ENCODE results near the gene CACNA1B. TPM values are rescaled to one million over a fixed set of nuclear protein-coding genes. Genes with fewer than 3 reads are reported as not detected.

CACNA1B gene
- total and polyA plus RNA-seq, 2 of the 13 experiments (the other 11 are each of a cell fraction or from before 2014, with no cell fraction given), result under 0.01 to 0.04 TPM

DNA sequence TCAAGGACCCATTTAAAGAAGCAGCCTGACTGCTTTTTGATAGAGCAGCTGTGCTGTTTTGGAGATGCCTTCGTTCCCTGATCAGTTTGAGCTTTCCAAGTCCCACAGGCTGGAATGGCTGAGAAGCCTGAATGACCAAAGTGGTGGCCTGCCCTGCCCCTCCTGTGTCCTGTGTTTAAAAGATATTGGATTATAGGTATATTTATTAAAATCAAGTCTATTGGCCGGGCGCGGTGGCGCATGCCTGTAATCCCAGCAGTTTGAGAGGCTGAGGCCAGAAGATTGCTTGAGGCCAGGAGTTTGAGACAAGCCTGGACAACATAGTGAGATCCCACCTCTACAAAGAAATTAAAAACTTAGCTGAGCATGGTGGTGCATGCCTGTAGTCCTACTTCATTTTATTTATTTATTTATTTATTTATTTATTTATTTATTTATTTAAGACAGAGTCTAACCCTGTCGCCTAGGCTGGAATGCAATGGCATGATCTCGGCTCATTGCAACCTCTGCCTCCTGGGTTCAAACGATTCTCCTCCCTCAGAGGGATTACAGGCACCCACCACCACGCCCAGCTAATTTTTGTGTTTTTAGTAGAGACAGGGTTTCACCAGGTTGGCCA, 87.7 kb downstream of the CACNA1B start:
- intact Hi-C loops (cut with micrococcal nuclease; ENCODE audit: unreplicated experiment) (no loop called here), in situ Hi-C loops (cut with HindIII; ENCODE audit: extremely low pct_ligation_motif_present, low pct_unique_long_range_greater_than_20kb) (no loop called here)
- Histone ChIP-seq H3K79me2 (ENCODE audit: insufficient read depth, low read length) (no peaks in the 10 kb centered on the region), H2AFZ (ENCODE audit: low read length) (no peak overlapping the region), H3K4me1 (ENCODE audit: insufficient read depth, low read length) (peaks cover 1% of the 10 kb centered on the region; the same call in 1 of the 2 replicates), H3K4me3 (replicated peaks in 1 of 3; ENCODE audit: insufficient read depth in 1 of 3, low read depth in 2 of 3, low read length in 3 of 3) (no peak overlapping the region), H3K9ac (ENCODE audit: insufficient read depth, low read depth, low read length) (no peak overlapping the region), H4K20me1 (ENCODE audit: insufficient read depth, low read length) (no peaks in the 10 kb centered on the region), H3K36me3 (replicated peaks in 1 of 2; ENCODE audit: control insufficient read depth in 1 of 2, insufficient read depth in 2 of 2, low read length in 2 of 2) (no peaks in the 10 kb centered on the region), H3K27ac (ENCODE audit: extremely low read length, insufficient read depth, low read length) (no peak overlapping the region), H3K9me3 (ENCODE audit: low read length) (no peaks in the 10 kb centered on the region), H3K4me2 (ENCODE audit: low read depth, low read length) (no peak overlapping the region), H3K27me3 (ENCODE audit: control insufficient read depth in 1 of 2, insufficient read depth in 2 of 2, low read length in 2 of 2) (peaks cover 0 to 4% of the 10 kb centered on the region in 2 experiments; a peak in 2 of 5 replicates)
- ChIA-PET POLR2A (no interaction called here), CTCF (ENCODE audit: low intra/inter-chr PET ratio, low total read pairs) (no interaction called here)
- DNase-seq (ENCODE audit: low spot score) (no peak), ATAC-seq (no peak), FAIRE-seq (no peak)
- no TSS peak for BruUV-seq (replicated peaks)
- no peak for TF ChIP-seq ZBED4 (CRISPR knock-in tag; IDR thresholded peaks at IDR 0.05; ENCODE audit: borderline replicate concordance)
- TF ChIP-seq TFDP2 (CRISPR knock-in tag; IDR thresholded peaks at IDR 0.05), result no peak
- TF ChIP-seq FOXA1 (IDR thresholded peaks at IDR 0.05), result no peak
- TF ChIP-seq FOXA1 (CRISPR knock-in tag; IDR thresholded peaks at IDR 0.05), result no peak
- no peak for TF ChIP-seq NFIB (CRISPR knock-in tag; IDR thresholded peaks at IDR 0.05; ENCODE audit: borderline replicate concordance)
- no peak for TF ChIP-seq CBX1 (IDR thresholded peaks at IDR 0.05; ENCODE audit: low read depth)
- no peak for TF ChIP-seq ZNF839 (CRISPR knock-in tag; IDR thresholded peaks at IDR 0.05; ENCODE audit: borderline replicate concordance)
- TF ChIP-seq SNAPC2 (CRISPR knock-in tag; IDR thresholded peaks at IDR 0.05), result no peak
- no peak for TF ChIP-seq MAFK (conservative IDR thresholded peaks at IDR 0.05 in 1 of 2, IDR thresholded peaks at IDR 0.05 in 1 of 2; ENCODE audit: low read length in 2 of 2)
- TF ChIP-seq GATA4 (IDR thresholded peaks at IDR 0.05; ENCODE audit: borderline replicate concordance, low read depth), result no peak
- no peak for TF ChIP-seq HNRNPL (IDR thresholded peaks at IDR 0.05; ENCODE audit: low read depth, low read length)
- TF ChIP-seq SYNCRIP (IDR thresholded peaks at IDR 0.05; ENCODE audit: insufficient read depth, low read depth, low read length), result no peak
- WGBS (ENCODE audit: low lambda C conversion rate), result 70% methylated on average over 9 of the region's 9 CpGs

Data from HepG2 (cell line).